ENCODE results near the gene MORN1. TPM values are rescaled to one million over a fixed set of nuclear protein-coding genes. Genes with fewer than 3 reads are reported as not detected.
A peak's percentile ranks its signal among the peaks of the same experiment; 100 is the strongest.

Gene MORN1
- total RNA-seq, 1 donor from 2014 or later = 24.3 TPM

DNA sequence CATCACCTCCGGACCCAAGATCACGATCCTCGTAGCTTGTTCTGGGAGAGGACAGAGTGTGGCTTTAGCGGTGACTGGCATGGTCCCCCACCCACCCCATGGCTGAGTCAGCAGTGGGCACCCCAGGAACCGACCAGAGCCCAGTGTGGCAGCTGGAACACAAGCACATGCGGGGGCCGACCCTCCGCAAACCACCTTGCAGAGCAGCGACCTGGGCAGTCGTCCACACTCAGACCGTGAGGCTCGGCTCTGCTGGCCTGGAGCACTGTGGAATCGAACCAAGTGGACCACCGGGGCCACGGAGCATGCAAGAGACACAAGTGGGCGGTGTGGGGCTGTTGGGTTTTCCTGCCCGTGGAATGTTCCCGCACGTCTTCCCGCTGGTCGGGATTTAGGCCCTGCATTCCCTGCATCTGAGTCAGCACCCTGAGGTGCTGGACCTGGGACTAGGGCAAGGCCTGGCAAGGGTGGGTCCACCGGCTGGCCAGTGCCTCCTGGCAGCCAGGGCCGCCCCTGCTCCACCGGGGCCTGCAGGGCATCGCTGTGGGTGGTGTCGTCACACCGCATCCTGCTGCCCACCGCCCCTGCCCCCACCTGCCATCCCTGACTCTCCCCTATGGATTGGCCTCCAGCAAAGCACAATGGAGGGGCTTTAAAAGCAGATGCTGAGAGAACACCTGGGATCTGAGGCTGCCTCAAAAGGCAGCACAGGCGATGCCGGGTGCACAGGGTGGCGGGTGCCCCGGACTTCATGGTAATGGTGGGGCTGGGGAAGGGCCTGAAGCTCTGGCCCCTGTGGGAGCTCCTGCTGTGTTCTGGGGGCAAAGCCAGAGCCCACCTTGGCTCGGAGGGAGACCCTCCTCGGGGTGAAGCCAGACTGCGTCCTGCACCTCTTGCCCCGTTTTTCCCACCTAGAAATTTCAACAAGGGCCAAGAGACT, 18.5 kb downstream of the MORN1 start:
- peak in 1 of 2 experiments; percentile 16 for DNase-seq (ENCODE audit: low spot score in 2 of 2, unreplicated experiment in 2 of 2)
- no peaks in the 10 kb centered on the region for H3K4me1 Mint-ChIP-seq
- TF ChIP-seq, protein P1, sequence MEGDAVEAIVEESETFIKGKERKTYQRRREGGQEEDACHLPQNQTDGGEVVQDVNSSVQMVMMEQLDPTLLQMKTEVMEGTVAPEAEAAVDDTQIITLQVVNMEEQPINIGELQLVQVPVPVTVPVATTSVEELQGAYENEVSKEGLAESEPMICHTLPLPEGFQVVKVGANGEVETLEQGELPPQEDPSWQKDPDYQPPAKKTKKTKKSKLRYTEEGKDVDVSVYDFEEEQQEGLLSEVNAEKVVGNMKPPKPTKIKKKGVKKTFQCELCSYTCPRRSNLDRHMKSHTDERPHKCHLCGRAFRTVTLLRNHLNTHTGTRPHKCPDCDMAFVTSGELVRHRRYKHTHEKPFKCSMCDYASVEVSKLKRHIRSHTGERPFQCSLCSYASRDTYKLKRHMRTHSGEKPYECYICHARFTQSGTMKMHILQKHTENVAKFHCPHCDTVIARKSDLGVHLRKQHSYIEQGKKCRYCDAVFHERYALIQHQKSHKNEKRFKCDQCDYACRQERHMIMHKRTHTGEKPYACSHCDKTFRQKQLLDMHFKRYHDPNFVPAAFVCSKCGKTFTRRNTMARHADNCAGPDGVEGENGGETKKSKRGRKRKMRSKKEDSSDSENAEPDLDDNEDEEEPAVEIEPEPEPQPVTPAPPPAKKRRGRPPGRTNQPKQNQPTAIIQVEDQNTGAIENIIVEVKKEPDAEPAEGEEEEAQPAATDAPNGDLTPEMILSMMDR (IDR thresholded peaks at IDR 0.05; ENCODE audit: unreplicated experiment) = no peak
- H3K9me3 Mint-ChIP-seq = no peaks in the 10 kb centered on the region
- no peaks in the 10 kb centered on the region for H3K27me3 Mint-ChIP-seq (ENCODE audit: low read depth)
- H3K4me3 Mint-ChIP-seq = no peak overlapping the region
- peaks cover 18% of the 10 kb centered on the region for H3K36me3 Mint-ChIP-seq
- no peak overlapping the region for H3K27ac Mint-ChIP-seq

DNA sequence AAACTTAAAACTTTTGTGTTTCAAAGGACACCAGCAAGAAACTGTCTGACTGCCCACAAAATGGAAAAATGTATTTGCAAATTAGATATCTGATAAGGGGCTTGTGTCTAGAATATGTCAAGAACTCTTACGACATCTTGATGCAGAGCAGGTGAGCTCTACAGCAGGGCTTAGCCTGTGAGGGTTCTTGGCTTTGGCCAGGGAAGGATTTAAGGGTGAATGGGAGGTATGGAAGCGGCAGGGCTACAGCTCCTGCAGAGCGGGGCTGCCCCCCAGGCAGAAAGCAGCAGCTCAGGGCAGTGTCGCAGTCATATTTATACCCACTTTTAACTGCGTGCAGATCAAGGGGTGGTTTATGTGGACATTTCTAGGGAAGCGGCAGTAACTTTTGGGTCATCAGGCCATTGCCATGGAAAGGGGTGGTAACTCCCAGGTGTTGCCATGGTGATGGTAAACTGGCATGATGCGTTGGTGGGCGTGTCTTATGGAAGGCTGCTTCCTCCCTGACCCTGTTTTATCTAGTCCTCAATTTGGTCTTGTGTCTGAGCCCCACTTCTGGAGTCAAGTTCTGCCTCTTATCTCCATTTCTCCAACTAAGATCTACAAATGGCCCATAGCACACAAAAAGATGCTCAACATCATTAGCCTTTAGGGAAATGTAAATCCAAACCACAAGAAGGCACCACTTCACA, 23.2 kb downstream of the MORN1 start:
- Mint-ChIP-seq H3K36me3 (peaks cover 30% of the 10 kb centered on the region), H3K27ac (no peak overlapping the region), H3K4me1 (no peaks in the 10 kb centered on the region), H3K9me3 (peaks cover 6% of the 10 kb centered on the region), H3K27me3 (ENCODE audit: low read depth) (no peaks in the 10 kb centered on the region), H3K4me3 (no peak overlapping the region)
- DNase-seq (ENCODE audit: low spot score in 2 of 2, unreplicated experiment in 2 of 2) = no peak
- TF ChIP-seq, protein P1 (IDR thresholded peaks at IDR 0.05; ENCODE audit: unreplicated experiment) = no peak

DNA sequence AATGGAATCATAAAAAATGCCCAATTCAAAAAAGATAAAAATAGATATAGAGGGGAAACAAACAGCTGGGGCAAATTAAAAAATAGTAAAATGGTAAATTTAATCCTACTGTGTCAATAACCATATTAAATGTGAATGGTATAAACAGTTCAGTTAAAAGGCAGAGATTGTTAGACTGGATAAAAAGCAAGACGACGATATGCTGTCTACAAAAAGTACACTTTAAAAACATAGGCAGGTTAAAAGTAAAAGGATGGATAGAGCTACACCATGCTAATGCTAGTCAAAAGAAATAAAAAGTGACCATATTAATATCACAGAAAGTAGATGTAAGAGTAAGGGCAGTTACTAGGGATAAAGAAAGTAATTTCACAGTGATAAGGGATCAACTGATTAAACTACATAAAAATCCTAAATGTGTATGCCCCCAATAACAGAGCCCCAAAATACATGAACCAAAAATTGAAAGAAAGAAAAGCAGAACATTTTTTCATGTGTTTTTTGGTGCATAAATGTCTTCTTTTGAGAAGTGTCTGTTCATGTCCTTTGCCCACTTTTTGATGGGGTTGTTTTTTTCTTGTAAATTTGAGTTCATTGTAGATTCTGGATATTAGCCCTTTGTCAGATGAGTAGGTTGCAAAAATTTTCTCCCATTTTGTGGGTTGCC, 27.4 kb downstream of the MORN1 start:
- no peak overlapping the region for H3K27ac Mint-ChIP-seq
- peaks cover 13% of the 10 kb centered on the region for H3K4me1 Mint-ChIP-seq
- no peak for DNase-seq (ENCODE audit: low spot score in 2 of 2, unreplicated experiment in 2 of 2)
- no peak overlapping the region for H3K4me3 Mint-ChIP-seq
- peaks cover 27% of the 10 kb centered on the region for H3K36me3 Mint-ChIP-seq
- TF ChIP-seq, protein P1 (IDR thresholded peaks at IDR 0.05; ENCODE audit: unreplicated experiment) = no peak
- H3K9me3 Mint-ChIP-seq = peaks cover 16% of the 10 kb centered on the region
- H3K27me3 Mint-ChIP-seq (ENCODE audit: low read depth) = no peaks in the 10 kb centered on the region

DNA sequence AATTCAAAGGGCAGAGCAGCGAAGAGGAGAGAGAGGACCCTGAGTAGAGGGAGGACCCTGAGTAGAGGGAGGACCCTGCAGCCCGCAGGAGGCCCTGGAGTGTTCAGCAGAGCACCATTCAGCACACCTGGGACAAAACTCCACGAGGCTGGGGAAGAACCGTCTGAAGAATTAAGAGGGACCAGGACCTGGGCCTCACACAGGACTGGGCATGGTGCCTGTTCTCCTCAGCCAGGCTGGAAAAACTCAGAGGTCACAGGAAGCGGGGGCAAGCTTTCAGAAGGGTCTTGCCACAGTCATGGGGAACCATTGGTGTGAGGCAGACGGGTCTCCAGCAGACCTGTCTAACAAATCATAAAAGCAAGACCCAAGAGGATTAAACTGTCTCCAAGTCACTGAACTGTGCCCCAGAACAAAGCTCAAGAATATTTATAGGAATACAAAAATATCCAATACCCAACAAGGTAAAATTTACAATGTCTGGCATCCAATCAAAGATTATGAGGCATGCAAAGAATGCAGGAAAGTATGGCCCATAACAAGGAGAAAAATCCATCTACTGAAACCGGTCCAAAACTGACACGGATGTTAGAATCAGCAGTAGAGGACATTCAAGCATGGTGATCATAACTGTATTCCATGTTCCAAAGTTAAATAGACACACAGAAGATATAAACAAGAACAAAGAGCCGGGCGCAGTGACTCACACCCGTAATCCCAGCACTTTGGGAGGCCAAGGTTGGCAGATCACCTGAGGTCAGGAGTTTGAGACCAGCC, 30.6 kb downstream of the MORN1 start:
- Mint-ChIP-seq H3K4me3 (no peak overlapping the region), H3K4me1 (peaks cover 17% of the 10 kb centered on the region), H3K9me3 (peaks cover 16% of the 10 kb centered on the region), H3K27me3 (ENCODE audit: low read depth) (no peaks in the 10 kb centered on the region), H3K36me3 (peaks cover 15% of the 10 kb centered on the region), H3K27ac (peak overlapping the region; percentile 75)
- peak in 1 of 2 experiments; percentile 10 for DNase-seq (ENCODE audit: low spot score in 2 of 2, unreplicated experiment in 2 of 2)
- TF ChIP-seq, protein P1 (IDR thresholded peaks at IDR 0.05; ENCODE audit: unreplicated experiment) = no peak

All from mesothelial cell of epicardium (in vitro differentiated cells).